A549 (cell line): ENCODE measurements around the gene CUL7. TPM values are rescaled to one million over a fixed set of nuclear protein-coding genes. Genes with fewer than 3 reads are reported as not detected.
A peak's percentile ranks its signal among the peaks of the same experiment; 100 is the strongest.

Experiments used
- ATAC-seq, 2 experiments: fragments of 200-7000 bp in 1 of 2; fragments of >200 bp in 1 of 2; cut with Nextera tagmentation in 1 of 2; cut with Tn5 transposase in 1 of 2; 3 replicates each; pipeline versions ENCODE4 v1.8.0 to v1.9.1; 2018 to 2020; ENCODE audit warnings: mild to moderate bottlenecking in 1 of 2, moderate library complexity in 1 of 2
- CTCF ChIA-PET: fragments of 300-600 bp; sonication (Branson Sonifier 250); formaldehyde crosslinking; extraction: SDS; loops from one replicate; lab custom pipeline; 2021; ENCODE audit warnings: antibody characterized with exemption, inconsistent platforms; lab: Yijun Ruan, JAX
- POLR2A ChIA-PET: fragments of 350-600 bp; formaldehyde crosslinking; extraction: SDS; loops from one replicate; lab custom pipeline; 2021; ENCODE audit warnings: antibody characterized with exemption, inconsistent platforms; lab: Yijun Ruan, JAX
- DNase-seq, 2 experiments: peaks; one replicate each; pipeline versions ENCODE4 v3.0.0 to v3.0.0-alpha.2; 2011 to 2016; ENCODE audit warnings: low read depth in 1 of 2, low spot score in 1 of 2
- FAIRE-seq: peaks from 2 replicates; lab custom pipeline; 2011; peaks lifted over from hg19 to GRCh38; lab: Jason Lieb, UNC
- H3K27ac ChIP-seq, 2 experiments: fragments of >200 bp; sonication (Bioruptor Twin); formaldehyde crosslinking; 3 replicates each; pipeline ENCODE4 v1.5.1; 2016 to 2017
- H3K4me1 ChIP-seq: fragments of >200 bp; sonication (Bioruptor Twin); formaldehyde crosslinking; 3 replicates; pipeline ENCODE4 v1.6.1; 2016
- H3K4me2 ChIP-seq: fragments of >200 bp; sonication (Bioruptor Twin); formaldehyde crosslinking; 3 replicates; pipeline ENCODE4 v1.6.1; 2016
- H3K4me3 ChIP-seq: fragments of >200 bp; sonication (Bioruptor Twin); formaldehyde crosslinking; 3 replicates; pipeline ENCODE4 v1.5.1; 2016
- H3K9me3 ChIP-seq: fragments of >200 bp; sonication (Bioruptor Twin); formaldehyde crosslinking; 3 replicates; pipeline ENCODE4 v1.6.1; 2016
- BCL3 ChIP-seq: fragments of >200 bp; sonication (Bioruptor Twin); formaldehyde crosslinking; IDR thresholded peaks from 3 replicates; pipeline ENCODE4 v1.6.1; 2016
- CBX8 ChIP-seq: fragments of 200-600 bp; sonication (generic); IDR thresholded peaks from 2 replicates; pipeline ENCODE4 v1.6.1; 2016
- CHD4 ChIP-seq: fragments of 200-600 bp; sonication (generic); IDR thresholded peaks from 2 replicates; pipeline ENCODE4 v1.6.1; 2016; ENCODE audit warnings: antibody characterized with exemption, mild to moderate bottlenecking, borderline replicate concordance
- EHF ChIP-seq: fragments of 250-450 bp; sonication (Bioruptor Pico); IDR thresholded peaks from 2 replicates; pipeline ENCODE4 v1.5.0; 2020; ENCODE audit warnings: mild to moderate bottlenecking
- ELK1 ChIP-seq: fragments of 150-350 bp; IDR thresholded peaks from 2 replicates; pipeline ENCODE4 v1.6.1; 2014; ENCODE audit warnings: low read depth, mild to moderate bottlenecking, low read length
- FOSL2 ChIP-seq, 2 experiments: fragments of 450-650 bp in 1 of 2; fragments of >200 bp in 1 of 2; sonication (Bioruptor Twin) in 1 of 2; formaldehyde crosslinking; IDR thresholded peaks; 2 replicates each; pipeline versions ENCODE4 v1.5.0 to v1.6.1; 2016 to 2020; ENCODE audit warnings: mild to moderate bottlenecking in 1 of 2, moderate library complexity in 1 of 2
- FOXS1 ChIP-seq: fragments of 250-450 bp; sonication (Bioruptor Pico); IDR thresholded peaks from 2 replicates; pipeline ENCODE4 v1.5.0; 2020; ENCODE audit warnings: mild to moderate bottlenecking, moderate library complexity
- GATA3 ChIP-seq: IDR thresholded peaks from 2 replicates; pipeline ENCODE4 v1.6.1; 2012; ENCODE audit warnings: borderline replicate concordance
- HOXA7 ChIP-seq: fragments of 250-450 bp; sonication (Bioruptor Pico); IDR thresholded peaks from 2 replicates; pipeline ENCODE4 v1.5.0; 2020; ENCODE audit warnings: mild to moderate bottlenecking, moderate library complexity
- JUN ChIP-seq, 2 experiments: fragments of >200 bp; sonication (Bioruptor Twin); formaldehyde crosslinking; IDR thresholded peaks; 2 replicates in 1 of 2; 3 replicates in 1 of 2; pipeline ENCODE4 v1.6.1; 2016 to 2017
- KDM5A ChIP-seq: fragments of 200-600 bp; sonication (generic); IDR thresholded peaks from 2 replicates; pipeline ENCODE4 v1.6.1; 2016; ENCODE audit warnings: antibody characterized with exemption, mild to moderate bottlenecking
- MAX ChIP-seq: IDR thresholded peaks from 2 replicates; pipeline ENCODE4 v1.6.1; 2012
- PHF8 ChIP-seq: fragments of 200-600 bp; sonication (generic); IDR thresholded peaks from 2 replicates; pipeline ENCODE4 v1.6.1; 2016; ENCODE audit warnings: low read depth, mild to moderate bottlenecking, antibody characterized with exemption, moderate library complexity, borderline replicate concordance
- POLR2A ChIP-seq: IDR thresholded peaks from 2 replicates; pipeline ENCODE4 v1.6.1; 2012; ENCODE audit warnings: mild to moderate bottlenecking, low read length
- POLR2AphosphoS2 ChIP-seq: conservative IDR thresholded peaks from 2 replicates; pipeline ENCODE4 v1.6.1; 2012; ENCODE audit warnings: low read length, improper control_type of control experiment, inconsistent platforms
- RAD21 ChIP-seq, 2 experiments: fragments of >200 bp in 1 of 2; sonication (Bioruptor Twin) in 1 of 2; formaldehyde crosslinking in 1 of 2; IDR thresholded peaks in 1 of 2; conservative IDR thresholded peaks in 1 of 2; 2 replicates in 1 of 2; 3 replicates in 1 of 2; pipeline ENCODE4 v1.6.1; 2012 to 2018; ENCODE audit warnings: inconsistent platforms in 1 of 2
- RFX5 ChIP-seq: fragments of 450-650 bp; IDR thresholded peaks from 2 replicates; pipeline ENCODE4 v1.7.1; 2014; ENCODE audit warnings: antibody characterized with exemption, mild to moderate bottlenecking, moderate library complexity
- SMC3 ChIP-seq: fragments of >200 bp; sonication (Bioruptor Twin); formaldehyde crosslinking; IDR thresholded peaks from 3 replicates; pipeline ENCODE4 v1.6.1; 2018; ENCODE audit warnings: inconsistent platforms
- USF2 ChIP-seq: fragments of 450-650 bp; IDR thresholded peaks from 2 replicates; pipeline ENCODE4 v1.6.1; 2014; ENCODE audit warnings: antibody characterized with exemption
- ZNF302 ChIP-seq: fragments of 250-450 bp; sonication (Bioruptor Pico); IDR thresholded peaks from 2 replicates; pipeline ENCODE4 v1.9.0; 2021; ENCODE audit warnings: inconsistent platforms, mild to moderate bottlenecking, moderate library complexity
- WGBS: methylation state at CpG from one replicate; pipeline ENCODE4 v1.1.6; 2017; ENCODE audit errors: missing lambda C conversion rate; 5-methylcytosine and 5-hydroxymethylcytosine counted together
- polyA plus RNA-seq, 4 experiments: library from polyadenylated mRNA; depleted of rRNA in 3 of 4; stranded (reverse); fragments of >200 nt; fragmentation: RNase III in 1 of 4; extraction: RNeasy Plus Mini Kit Qiagen cat#74134 plus additional on column Dnase treatment in 1 of 4; gene quantifications; 2 replicates in 3 of 4; 3 replicates in 1 of 4; pipeline ENCODE4 v1.2.3, GENCODE V29; 2011 to 2017

The CUL7 gene
- polyA plus RNA-seq, 2 of the 4 experiments (the other 2 are of a cell fraction): 10.0 to 12.1 TPM

- H3K9me3 ChIP-seq: no peaks in the 10 kb centered on the region
- H3K4me2 ChIP-seq: peak within 1 kb of the TSS; percentile 100
- FAIRE-seq (no peak), ATAC-seq (peak; percentile 88 to 96), DNase-seq (peak; percentile 97 to 98)
- H3K27ac ChIP-seq: peak within 1 kb of the TSS; percentile 90 to 97
- peaks cover 14% of the 10 kb centered on the region for H3K4me1 ChIP-seq
- H3K4me3 ChIP-seq: peak within 1 kb of the TSS; percentile 100
- ChIA-PET CTCF (interaction anchor here (1.0 to 1.9 kb wide), 5 partner anchors 9 to 112 kb away, joined by 3 to 13 read pairs (median 4); no protein-coding TSS in a partner anchor), POLR2A (interaction anchor here (0.6 to 1.5 kb wide), 9 partner anchors 15 to 1068 kb away, joined by 3 to 10 read pairs (median 4); partner anchors contain the start of genes KLHDC3, MEA1, PEX6 and PPP2R5D)
- WGBS: under 1% methylated on average over 22 of the region's 64 CpGs
- TF ChIP-seq USF2 (0 out of 2 replicates have a peak, but pooled peaks have one; percentile 36), KDM5A (peak; percentile 85), CHD4 (no peak), ZNF302 (CRISPR knock-in tag) (no peak), RAD21 (conservative IDR thresholded peaks at IDR 0.05 in 1 of 2, IDR thresholded peaks at IDR 0.05 in 1 of 2) (no peak), FOSL2 (IDR thresholded peaks at IDR 0.05) (no peak), FOSL2 (CRISPR knock-in tag; IDR thresholded peaks at IDR 0.05) (peak; percentile 17; the same call in 1 of the 2 replicates), BCL3 (peak; percentile 65; the same call in 1 of the 3 replicates), MAX (peak; percentile 61), POLR2A (peak; percentile 85), CBX8 (no peak), JUN (IDR thresholded peaks at IDR 0.05) (peak in 1 of 2 experiments; percentile 71; a peak in 2 of 5 replicates), PHF8 (peak; percentile 85; the same call in 1 of the 2 replicates)
Observed at GRCh38 chr6:43059168-43060033, 5.8 kb upstream of the CUL7 start, which contains the start of the genes KLC4 and MRPL2. KLC4 (plus strand) TSS chr6:43059631; CDS start chr6:43061336, 1,705 bp downstream. MRPL2 (minus strand) TSS chr6:43059434; CDS start chr6:43059381, 53 bp downstream.

- DNase-seq (no peak), ATAC-seq (no peak), FAIRE-seq (no peak)
- H3K4me1 ChIP-seq: peaks cover 17% of the 10 kb centered on the region
- no peaks in the 10 kb centered on the region for H3K9me3 ChIP-seq
- POLR2A ChIA-PET: interaction anchor here (1.1 to 1.5 kb wide), 2 partner anchors 74 to 79 kb away, joined by 3 to 10 read pairs; partner anchors contain the start of genes PEX6 and PPP2R5D
- 0% methylated on average over 1 of the region's 1 CpG for whole genome bisulfite sequencing
- H3K4me3 ChIP-seq: peak overlapping the region; percentile 100
- CTCF ChIA-PET: interaction anchor here (1.0 to 1.7 kb wide), 4 partner anchors 8 to 113 kb away, joined by 3 to 4 read pairs (median 4); no protein-coding TSS in a partner anchor
- no peak for TF ChIP-seq ELK1
- no peak for TF ChIP-seq RFX5
- TF ChIP-seq HOXA7 (CRISPR knock-in tag): no peak
- TF ChIP-seq FOXS1: no peak
- TF ChIP-seq POLR2AphosphoS2: no peak
- no peak for TF ChIP-seq GATA3
- no peak for TF ChIP-seq EHF
- no peak for TF ChIP-seq SMC3
- peak overlapping the region; percentile 90 to 97 for H3K27ac ChIP-seq
- peak overlapping the region; percentile 100 for H3K4me2 ChIP-seq
Observed at GRCh38 chr6:43058531-43058930, 4.9 kb upstream of the CUL7 start.
